HG03175 (cell line): ENCODE data around the gene PPP1R12A.
"Not testable (repeated sequence)": the region's sequence is repeated elsewhere in the genome, so short reads cannot be mapped to it uniquely, and the experiment has no call there.

Experiments
- ATAC-seq: cut with Tn5 transposase; IDR thresholded peaks from one replicate; pipeline ENCODE4 v1.9.1; 2021; ENCODE audit warnings: mild to moderate bottlenecking, moderate library complexity; ENCODE audit not compliant: unreplicated experiment

The PPP1R12A gene

GRCh38 chr12:79895804-79896203, 39.1 kb downstream of the PPP1R12A start:
- ATAC-seq: no peak

GRCh38 chr12:79895071-79895470, 39.8 kb downstream of the PPP1R12A start:
- no peak for ATAC-seq

- ATAC-seq: no peak
Measured at GRCh38 chr12:79891506-79892162, 43.3 kb downstream of the PPP1R12A start.

GRCh38 chr12:79887890-79888289, 47.0 kb downstream of the PPP1R12A start:
- no peak for ATAC-seq

GRCh38 chr12:79886917-79887519, 47.9 kb downstream of the PPP1R12A start:
- ATAC-seq: peak; percentile 83

GRCh38 chr12:79885911-79886490, 48.9 kb downstream of the PPP1R12A start:
- ATAC-seq: no peak

GRCh38 chr12:79884401-79885006, 50.4 kb downstream of the PPP1R12A start:
- ATAC-seq: no peak

- no peak for ATAC-seq
Measured at GRCh38 chr12:79883216-79883615, 51.7 kb downstream of the PPP1R12A start.

GRCh38 chr12:79881351-79881750, 53.5 kb downstream of the PPP1R12A start:
- no peak for ATAC-seq

GRCh38 chr12:79878506-79878905, 56.4 kb downstream of the PPP1R12A start:
- ATAC-seq: not testable (repeated sequence)

- ATAC-seq: no peak
Measured at GRCh38 chr12:79877246-79877645, 57.7 kb downstream of the PPP1R12A start.

GRCh38 chr12:79874665-79875064, 60.2 kb downstream of the PPP1R12A start:
- ATAC-seq: no peak

- ATAC-seq: no peak
Measured at GRCh38 chr12:79873201-79873600, 61.7 kb downstream of the PPP1R12A start.

GRCh38 chr12:79871621-79872020, 63.3 kb downstream of the PPP1R12A start:
- no peak for ATAC-seq

- no peak for ATAC-seq
Measured at GRCh38 chr12:79870916-79871315, 64.0 kb downstream of the PPP1R12A start.

GRCh38 chr12:79859646-79860045, 75.3 kb downstream of the PPP1R12A start:
- no peak for ATAC-seq

- no peak for ATAC-seq
Measured at GRCh38 chr12:79858518-79858917, 76.4 kb downstream of the PPP1R12A start.

- ATAC-seq: no peak
Measured at GRCh38 chr12:79857675-79858074, 77.2 kb downstream of the PPP1R12A start.

- no peak for ATAC-seq
Measured at GRCh38 chr12:79850610-79851299, 84.1 kb downstream of the PPP1R12A start.

- ATAC-seq: no peak
Measured at GRCh38 chr12:79848339-79848738, 86.6 kb downstream of the PPP1R12A start.

GRCh38 chr12:79847417-79847816, 87.5 kb downstream of the PPP1R12A start:
- ATAC-seq: no peak
